Ovary (tissue), 3 donors: ENCODE results near the gene FRMD1.

Source experiments
- CTCF ChIP-seq, 3 donors: fragments of 450-650 bp in 2 of 3; fragments of 200-600 bp in 1 of 3; IDR thresholded peaks; one replicate each; pipeline versions ENCODE4 v1.5.1 to v1.8.0; 2016 to 2022; ENCODE audit warnings: antibody characterized with exemption in 3 of 3, mild to moderate bottlenecking in 1 of 3
- EP300 ChIP-seq: sonication (generic); formaldehyde crosslinking; IDR thresholded peaks from one replicate; pipeline ENCODE4 v1.6.1; 2017; ENCODE audit warnings: antibody characterized with exemption
- donor health status: DM: no; HTN: no; CAD: no.

- no peak for TF ChIP-seq CTCF (IDR thresholded peaks at IDR 0.05)
- no peak for TF ChIP-seq EP300
These were observed at the start of gene FRMD1 for GRCh38 chr6:168078943-168079405.
